Nucleus accumbens (tissue), 56 donors: ENCODE measurements around the gene DCDC2.
"Not testable (repeated sequence)": the region's sequence is repeated elsewhere in the genome, so short reads cannot be mapped to it uniquely, and the experiment has no call there.

Experiments used
- DNase-seq, 56 donors: peaks; one replicate each; lab custom pipeline; 2025; lab: John Stamatoyannopoulos, UW

Gene DCDC2

DNA sequence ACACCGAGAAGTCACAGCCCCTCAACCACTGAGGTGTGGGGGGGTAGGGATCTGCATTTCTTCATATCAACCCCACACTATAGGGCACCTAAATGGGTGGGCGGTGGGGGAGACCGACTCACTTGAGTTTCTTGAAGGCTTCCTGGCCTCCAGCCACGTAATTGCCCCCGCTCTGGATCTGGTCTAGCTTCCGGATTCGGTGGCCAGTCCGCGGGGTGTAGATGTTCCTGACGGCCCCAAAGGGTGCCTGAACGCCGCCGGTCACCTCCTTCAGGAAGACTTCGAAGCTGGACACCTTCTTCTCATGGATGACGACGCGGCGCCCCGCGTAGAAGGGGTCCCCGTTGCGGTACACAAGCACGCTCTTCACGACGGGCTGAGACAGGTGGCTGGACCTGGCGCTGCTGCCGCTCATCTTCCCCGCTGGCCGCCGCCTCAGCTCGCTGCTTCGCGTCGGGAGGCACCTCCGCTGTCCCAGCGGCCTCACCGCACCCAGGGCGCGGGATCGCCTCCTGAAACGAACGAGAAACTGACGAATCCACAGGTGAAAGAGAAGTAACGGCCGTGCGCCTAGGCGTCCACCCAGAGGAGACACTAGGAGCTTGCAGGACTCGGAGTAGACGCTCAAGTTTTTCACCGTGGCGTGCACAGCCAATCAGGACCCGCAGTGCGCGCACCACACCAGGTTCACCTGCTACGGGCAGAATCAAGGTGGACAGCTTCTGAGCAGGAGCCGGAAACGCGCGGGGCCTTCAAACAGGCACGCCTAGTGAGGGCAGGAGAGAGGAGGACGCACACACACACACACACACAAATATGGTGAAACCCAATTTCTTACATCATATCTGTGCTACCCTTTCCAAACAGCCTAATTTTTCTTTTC is at the start of gene DCDC2:
TSS of gene DCDC2 (minus strand) at position 724 of the 883 bp plus-strand sequence. CDS start at position 415, 309 bp downstream.
- peak in 4 of 56 donors; percentile 1 to 11 (median 4) for DNase-seq

DNA sequence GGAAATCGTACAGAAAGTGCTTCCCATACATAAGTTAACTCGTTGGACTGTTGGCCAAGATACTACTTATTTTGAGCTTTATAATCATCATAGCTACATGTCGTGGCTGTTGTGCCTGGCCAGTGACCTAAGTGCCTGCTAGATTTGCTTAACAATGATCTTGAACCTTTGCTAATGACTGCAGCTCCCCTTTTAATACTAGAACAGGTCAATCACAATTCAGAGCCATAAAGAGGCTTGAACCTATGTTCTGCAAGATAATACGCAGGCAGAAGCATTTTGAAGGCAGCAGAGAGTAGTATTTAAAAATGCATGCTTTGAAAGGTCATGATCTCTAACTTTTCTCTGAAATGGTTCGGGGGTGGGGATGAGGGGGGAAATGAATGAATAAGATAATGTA is 47.4 kb upstream of the DCDC2 start:
- DNase-seq, result no peak

DNA sequence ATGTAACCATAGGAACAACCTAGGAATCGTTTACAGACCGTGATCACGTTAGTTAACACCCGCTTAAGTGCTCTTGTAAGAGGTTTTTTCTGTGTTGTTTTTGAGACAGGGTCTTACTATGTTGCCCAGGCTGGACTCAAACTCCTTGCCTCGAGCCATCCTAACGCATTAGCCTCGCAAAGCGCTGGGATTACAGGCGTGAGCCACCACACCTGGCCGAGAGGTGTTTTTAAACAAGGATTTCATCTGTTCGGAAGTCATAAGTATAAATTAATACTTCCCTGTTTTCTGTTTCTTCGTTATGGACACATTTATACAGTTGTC is 45.6 kb upstream of the DCDC2 start:
- DNase-seq, result no peak

DNA sequence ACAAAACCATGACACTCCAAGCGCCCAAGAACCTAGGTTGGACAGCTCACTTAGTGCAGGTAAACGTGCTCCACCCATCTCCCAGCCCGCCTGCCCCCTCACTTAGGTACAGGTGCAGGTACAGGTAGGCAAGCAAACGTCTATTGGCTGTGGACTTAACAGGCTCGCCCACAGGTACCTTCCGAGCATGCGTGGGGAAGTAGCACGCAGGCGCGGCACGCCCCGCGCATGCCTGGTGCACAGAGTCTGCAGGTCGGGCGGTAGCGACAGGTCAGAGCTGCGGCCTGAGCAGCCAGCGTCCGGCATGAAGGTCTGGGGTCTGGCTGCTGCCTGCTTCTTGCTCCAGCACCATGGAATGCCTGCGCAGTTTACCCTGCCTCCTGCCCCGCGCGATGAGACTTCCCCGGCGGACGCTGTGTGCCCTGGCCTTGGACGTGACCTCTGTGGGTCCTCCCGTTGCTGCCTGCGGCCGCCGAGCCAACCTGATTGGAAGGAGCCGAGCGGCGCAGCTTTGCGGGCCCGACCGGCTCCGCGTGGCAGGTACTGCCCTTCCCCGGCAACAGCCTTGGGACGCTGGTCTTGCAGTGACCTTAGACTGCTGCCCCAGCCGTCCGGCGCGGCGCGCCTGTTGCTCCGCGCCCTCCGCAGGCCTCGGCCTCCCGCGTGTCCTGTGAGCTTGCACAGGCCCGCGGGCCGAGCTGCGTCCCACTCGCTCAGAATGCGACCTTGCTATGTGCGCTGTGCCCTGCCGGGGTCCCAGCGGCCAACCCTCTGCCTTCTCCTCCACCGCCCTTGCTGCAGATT is 45.0 kb upstream of the DCDC2 start, which contains the start of gene MRS2:
TSS of gene MRS2 (plus strand) at position 240 of the 804 bp plus-strand sequence. CDS start at position 351, 111 bp downstream.
- peak; percentile 38 to 91 (median 81) for DNase-seq

DNA sequence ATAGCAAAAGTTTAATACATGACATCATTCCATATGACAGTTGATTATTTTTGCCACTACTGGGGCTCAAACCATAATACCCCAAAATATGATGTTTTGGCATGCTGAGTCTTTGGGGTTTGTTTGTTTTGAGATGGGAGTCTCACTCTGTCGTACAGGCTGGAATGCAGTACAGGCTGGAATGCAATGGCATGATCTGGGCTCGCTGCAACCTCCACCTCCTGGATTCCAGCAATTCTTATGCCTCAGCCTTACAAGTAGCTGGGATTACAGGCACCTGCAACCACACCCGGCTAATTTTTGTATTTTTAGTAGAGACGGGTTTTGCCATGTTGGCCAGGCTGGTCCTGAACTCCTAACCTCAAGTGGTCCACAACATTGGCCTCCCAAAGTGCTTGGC is 43.6 kb upstream of the DCDC2 start:
- DNase-seq, result no peak

DNA sequence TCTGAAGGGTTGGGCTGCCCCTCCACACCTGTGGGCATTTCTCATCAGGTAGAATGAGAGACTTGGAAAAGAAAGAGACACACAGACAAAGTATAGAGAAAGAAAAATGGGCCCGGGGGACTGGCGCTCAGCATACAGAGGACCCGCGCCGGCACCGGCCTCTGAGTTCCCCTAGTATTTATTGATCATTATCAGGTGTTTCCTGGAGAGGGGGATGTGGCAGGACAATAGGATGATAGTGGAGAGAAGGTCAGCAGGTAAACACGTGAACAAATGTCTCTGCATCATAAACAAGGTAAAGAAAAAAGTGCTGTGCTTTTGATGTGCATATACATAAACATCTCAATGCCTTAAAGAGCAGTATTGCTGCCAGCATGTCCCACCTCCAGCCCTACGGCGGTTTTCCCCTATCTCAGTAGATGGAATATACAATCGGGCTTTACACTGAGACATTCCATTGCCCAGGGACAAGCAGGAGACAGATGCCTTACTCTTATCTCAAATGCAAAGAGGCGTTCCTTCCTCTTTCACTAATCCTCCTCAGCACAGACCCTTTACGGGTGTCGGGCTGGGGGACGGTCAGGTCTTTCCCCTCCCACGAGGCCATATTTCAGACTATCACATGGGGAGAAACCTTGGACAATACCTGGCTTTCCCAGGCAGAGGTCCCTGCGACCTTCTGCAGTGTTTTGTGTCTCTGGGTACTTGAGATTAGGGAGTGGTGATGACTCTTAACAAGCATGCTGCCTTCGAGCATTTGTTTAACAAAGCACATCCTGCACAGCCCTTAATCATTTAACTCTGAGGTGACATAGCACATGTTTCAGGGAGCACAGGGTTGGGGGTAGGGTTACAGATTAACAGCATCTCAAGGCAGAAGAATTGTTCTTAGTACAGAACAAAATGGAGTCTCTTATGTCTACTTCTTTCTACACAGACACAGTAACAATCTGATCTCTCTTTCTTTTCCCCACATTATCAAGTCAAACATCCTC is 42.5 kb upstream of the DCDC2 start:
- not testable (repeated sequence) for DNase-seq

DNA sequence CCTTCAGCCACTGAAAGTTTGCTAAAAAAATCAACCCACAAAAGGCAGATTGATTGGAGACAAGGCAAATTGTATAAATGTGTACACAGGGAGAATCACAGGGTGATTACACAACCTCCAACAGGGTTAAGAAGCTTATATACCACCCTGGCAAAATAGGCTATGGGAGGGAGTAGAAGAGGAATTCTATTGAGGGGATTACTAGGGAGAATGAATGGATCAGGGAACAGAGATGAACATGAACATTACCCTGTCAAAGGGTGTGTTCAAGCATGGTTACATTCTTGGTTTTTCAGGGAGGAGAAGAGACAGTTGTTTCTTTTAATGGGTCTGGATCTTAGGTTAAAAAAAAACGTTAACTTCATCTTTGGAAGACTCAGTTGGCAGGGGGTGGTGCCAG is 39.8 kb upstream of the DCDC2 start:
- DNase-seq, result no peak

DNA sequence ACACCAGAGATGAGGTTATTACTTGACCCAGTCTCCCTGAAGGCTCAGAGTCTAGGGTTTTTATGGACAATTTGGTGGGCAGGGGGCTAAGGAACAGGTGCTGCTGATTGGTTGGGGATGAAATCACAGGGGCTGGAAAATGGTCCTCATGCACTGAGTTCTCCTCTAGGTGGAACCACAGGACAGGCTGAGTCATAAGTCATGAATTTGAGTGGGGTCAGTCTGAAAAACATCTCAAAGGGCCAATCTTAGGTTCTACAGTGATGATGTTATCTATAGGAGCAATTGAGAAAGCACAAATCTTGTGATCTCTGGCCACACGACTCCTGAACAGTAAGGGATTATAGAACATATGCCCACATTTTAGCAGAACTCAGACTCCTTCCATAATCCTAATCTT is 39.0 kb upstream of the DCDC2 start:
- DNase-seq, result no peak

DNA sequence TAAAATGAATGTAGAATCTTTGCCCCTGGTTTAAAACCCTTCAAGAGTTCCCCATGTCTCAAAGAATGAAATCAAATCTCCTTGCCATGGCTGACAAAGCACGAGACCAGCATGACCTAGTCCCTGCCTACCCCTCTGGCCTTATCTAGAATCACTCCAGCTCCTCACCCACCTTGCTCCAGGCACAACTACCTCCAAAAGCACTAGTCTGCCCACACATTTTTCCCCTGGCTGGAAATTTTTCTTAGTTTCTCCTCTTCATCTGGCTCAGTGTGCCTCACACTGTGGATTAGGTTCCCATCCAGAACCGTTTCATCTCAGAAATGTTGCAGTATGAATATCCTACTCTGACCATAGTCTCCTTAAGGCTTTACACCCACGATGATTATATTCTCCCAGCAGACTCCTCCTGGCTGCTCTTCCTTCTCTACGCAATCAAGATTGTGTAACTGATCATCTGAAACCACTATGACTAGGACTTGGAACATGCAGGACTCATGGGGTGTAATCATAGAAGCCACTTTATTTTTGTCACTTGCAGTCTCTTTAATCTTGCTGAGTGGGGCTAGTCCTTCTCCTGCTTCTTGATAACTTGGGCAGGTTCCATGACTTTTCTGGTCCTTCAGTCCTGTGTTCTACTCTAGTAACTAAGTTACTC is 37.0 kb upstream of the DCDC2 start:
- no peak for DNase-seq

DNA sequence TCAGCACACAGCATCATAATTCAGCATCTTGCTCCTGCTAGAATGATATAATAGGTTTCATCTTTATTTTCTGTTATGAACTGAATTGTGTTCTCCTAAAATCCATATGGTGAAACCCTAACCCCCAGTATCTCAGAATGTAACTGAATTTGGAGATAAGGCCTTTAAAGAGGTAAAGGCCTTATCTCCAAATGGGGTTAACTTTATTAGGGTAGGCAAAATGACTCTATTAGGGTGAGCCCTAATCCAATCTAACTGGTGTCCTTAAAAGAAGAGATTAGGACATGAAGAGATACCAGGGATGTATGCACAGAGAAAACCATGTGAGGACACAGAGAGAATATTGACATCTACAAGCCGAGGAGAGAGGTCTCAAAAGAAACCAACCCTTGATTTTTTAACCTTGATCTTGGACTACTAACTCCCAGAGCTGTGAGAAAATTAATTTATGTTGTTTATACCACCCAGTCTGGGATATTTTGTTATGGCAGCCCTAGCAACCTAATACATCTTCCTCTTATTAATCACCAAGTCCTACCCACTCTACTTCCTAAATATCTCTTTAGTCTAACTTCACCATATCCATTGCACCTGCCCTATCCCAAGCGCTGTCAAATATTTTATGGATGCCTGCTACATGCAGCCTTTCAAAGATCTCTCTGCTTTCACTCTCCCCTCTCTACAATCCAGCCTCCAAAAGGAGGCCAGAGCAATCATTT is 36.4 kb upstream of the DCDC2 start:
- DNase-seq, result no peak

DNA sequence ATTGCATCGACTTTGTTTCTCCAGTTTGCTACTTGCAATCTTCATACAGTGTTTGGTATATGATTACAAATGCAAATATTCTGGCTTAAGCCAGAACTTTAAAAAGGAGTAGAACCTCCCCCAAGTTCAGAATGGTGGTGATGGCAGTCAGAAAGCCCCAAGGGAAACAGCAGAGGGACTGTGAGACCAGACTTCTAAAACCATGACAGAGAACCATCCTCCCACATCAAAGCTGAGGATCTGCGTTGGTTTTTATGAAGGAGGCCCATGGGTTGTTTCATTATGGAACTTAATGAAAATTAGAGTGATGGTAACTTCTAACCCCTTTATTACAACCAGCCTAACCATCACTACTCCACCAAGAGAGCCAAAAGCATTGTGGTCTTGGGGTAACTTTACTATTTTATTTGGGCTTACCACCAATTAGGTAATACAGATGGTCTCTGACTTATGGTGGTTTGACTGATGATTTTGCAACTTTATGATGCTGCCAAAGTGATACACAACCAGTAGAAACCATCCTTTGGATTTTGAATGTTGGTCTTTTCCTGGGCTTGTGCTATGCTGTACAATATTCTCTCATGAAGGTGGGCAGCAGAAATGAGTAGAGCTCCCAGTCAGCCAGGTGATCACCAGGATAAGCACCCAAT is 34.0 kb upstream of the DCDC2 start:
- no peak for DNase-seq

DNA sequence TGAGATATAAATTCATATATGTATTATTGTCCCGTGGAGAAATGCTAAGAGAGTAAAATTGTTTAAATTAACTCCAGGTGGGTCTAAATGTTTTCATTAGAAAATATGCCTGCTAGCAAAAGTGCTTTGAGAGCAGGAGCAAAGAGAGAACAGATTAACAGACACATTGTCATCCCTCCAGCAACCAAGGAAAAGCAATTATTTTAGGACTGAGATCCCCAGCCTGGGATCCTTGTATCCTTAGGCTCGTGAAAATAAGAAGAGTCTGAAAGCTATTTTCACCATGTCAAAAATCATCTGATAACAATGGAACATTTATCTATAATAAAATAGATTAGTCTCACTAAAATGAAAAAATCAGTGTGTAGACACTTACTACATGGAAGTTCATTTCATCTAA is 33.3 kb upstream of the DCDC2 start:
- DNase-seq, result no peak

DNA sequence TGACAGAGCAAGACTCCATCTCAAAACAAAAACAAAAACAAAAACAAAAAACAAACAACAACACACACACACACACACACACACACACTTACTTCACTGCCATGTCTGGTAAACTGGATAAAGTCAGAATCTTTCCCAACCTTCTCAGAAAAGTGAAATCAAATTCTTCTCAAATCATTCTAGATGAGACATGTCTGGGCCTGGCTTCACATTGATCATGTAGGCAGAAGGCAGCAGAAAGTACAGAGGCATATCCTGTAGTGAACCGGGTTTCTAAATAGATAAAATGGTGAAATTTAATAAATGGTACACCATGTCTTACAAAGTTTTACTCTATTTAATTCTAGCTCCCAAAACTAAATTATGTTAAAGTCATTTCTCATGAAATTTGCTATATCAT is 30.0 kb upstream of the DCDC2 start:
- no peak for DNase-seq

DNA sequence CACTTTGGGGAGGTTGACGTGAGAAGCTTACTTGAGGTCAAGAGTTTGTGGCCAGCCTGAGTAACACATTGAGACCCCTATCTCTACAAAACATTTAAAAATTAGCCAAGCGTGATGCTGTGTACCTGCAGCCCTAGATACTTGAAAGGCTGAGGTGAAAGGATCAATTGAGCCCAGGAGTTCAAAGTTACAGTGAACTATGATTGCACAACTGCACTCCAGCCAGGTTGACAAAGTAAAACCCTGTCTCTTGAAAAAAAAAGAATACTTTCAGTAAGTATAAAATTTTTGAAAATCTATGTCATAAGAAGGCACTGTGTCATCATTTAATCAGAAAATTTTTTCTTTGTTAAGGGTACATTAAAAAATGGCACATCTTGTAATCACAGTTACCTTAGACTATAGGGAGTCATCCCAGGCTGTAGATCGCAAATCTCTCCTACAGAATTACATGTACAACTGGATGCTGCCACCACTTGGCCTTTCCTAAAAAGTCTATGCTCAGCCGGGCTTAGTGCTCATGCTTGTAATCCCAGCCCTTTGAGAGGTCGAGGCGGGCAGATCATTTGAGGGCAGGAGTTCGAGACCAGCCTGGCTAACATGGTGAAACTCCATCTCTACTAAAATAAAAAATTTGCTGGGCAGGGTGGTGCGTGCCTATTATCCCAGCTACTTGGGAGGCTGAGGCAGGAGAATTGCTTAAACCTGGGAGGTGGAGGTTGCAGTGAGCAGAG is 27.8 kb upstream of the DCDC2 start:
- DNase-seq, result no peak

DNA sequence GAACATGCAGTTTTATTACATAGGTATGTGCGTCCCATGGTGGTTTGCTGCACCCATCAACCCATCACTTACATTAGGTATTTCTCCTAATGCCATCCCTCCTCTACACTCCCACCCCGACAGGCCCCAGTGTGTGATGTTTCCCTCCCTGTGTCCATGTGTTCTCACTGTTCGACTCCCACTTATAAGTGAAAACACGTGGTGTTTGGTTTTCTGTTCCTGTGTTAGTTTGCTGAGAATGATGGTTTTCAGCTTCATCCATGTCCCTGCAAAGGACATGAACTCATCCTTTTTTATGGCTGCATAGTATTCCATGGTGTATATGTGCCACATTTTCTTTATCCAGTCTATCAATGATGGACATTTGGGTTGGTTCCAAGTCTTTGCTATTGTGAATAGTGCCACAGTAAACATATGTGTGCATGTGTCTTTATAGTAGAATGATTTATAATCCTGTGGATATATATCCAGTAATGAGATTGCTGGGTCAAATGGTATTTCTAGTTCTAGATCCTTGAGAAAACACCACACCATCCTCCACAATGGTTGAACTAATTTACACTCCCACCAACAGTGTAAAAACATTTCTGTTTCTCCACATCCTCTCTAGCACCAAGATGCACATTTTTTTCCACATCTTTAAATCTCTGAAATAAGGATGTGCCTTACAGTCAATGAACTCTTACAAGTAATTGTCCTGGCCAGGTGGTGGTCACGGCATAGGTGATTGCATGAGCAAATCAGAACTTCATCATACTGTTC is 26.7 kb upstream of the DCDC2 start:
- not testable (repeated sequence) for DNase-seq

DNA sequence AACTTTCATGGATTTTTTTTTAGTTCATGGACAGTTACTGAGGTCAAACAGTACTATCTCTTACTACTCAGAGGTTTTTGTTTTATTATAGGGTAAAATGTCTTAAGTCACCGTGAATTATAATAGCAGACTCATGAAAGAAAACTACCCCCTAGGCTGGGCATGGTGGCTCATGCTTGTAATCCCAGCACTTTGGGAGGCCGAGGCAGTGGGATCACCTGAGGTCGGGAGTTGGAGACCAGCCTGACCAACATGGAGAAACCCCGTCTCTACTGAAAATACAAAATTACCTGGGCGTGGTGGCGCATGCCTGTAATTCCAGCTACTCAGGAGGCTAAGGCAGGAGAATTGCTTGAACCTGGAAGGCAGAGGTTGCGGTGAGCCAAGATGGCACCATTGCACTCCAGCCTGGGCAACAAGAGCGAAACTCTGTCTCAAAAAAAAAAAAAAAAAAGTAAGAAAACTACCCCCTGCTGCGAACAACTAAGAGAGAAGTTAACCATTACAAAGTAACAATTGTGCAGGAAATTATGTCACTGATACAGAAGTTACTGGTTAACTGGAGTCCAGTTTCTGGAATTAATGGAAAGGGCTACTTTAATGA is 25.1 kb upstream of the DCDC2 start:
- not testable (repeated sequence) for DNase-seq

DNA sequence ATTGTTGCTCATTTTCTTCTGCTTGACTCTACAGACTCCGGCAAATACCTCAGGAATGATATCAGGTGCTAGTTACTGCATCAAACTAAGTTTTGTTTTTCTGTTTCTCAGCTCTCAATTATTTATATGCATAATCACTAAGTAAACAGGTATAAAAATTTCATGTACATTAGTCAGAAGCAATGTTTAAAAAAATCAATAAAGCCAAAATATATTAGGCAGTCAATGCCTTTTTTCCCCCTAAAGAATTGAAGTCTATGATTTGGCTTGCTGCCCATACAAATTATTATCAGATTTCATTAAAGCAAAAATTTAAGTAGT is 24.3 kb upstream of the DCDC2 start:
- no peak for DNase-seq
